HepG2 (cell line): ENCODE measurements around the gene CRYBA1. TPM values are rescaled to one million over a fixed set of nuclear protein-coding genes. Genes with fewer than 3 reads are reported as not detected.

Source experiments
- ATAC-seq: fragments of 200-7000 bp; cut with Tn5 transposase; 3 replicates; pipeline ENCODE4 v1.9.1; 2020; ENCODE audit warnings: mild to moderate bottlenecking, moderate library complexity
- BruUV-seq: library from RNA; stranded (reverse); fragments of 400-500 nt; replicated peaks from 2 replicates; lab custom pipeline; 2021; lab: Mats Ljungman, UMichigan
- CTCF ChIA-PET: fragments of 300-600 bp; formaldehyde crosslinking; extraction: SDS; loops from one replicate; lab custom pipeline; 2021; ENCODE audit warnings: low total read pairs, inconsistent platforms, low intra/inter-chr PET ratio; lab: Yijun Ruan, JAX
- POLR2A ChIA-PET: fragments of 350-600 bp; sonication (Branson Sonifier 250); formaldehyde crosslinking; loops from one replicate; lab custom pipeline; 2020; ENCODE audit warnings: antibody characterized with exemption, inconsistent platforms; lab: Yijun Ruan, JAX
- DNase-seq: peaks from one replicate; pipeline ENCODE4 v3.0.0-alpha.2; 2015; ENCODE audit warnings: low spot score
- FAIRE-seq: peaks from 3 replicates; lab custom pipeline; 2011; peaks lifted over from hg19 to GRCh38; lab: Jason Lieb, UNC
- H2AFZ ChIP-seq: one replicate; pipeline ENCODE4 v1.6.1; 2011; ENCODE audit warnings: low read length, inconsistent platforms
- H3K27ac ChIP-seq: fragments of 300-600 bp; 3 replicates; pipeline ENCODE4 v1.8.0; 2011; ENCODE audit warnings: mixed run types, mild to moderate bottlenecking, mixed read lengths, low read length, inconsistent platforms; ENCODE audit not compliant: insufficient read depth; ENCODE audit errors: extremely low read length
- H3K27me3 ChIP-seq, 2 experiments: fragments of 200-600 bp in 1 of 2; 2 replicates in 1 of 2; 3 replicates in 1 of 2; pipeline versions ENCODE4 v1.6.0 to v1.8.0; 2011; ENCODE audit warnings: low read length in 2 of 2, mild to moderate bottlenecking in 2 of 2, moderate library complexity in 2 of 2, inconsistent platforms in 1 of 2; ENCODE audit not compliant: insufficient read depth in 2 of 2, control insufficient read depth in 1 of 2
- H3K36me3 ChIP-seq, 2 experiments: fragments of 200-600 bp in 1 of 2; replicated peaks in 1 of 2; 2 replicates in 1 of 2; 3 replicates in 1 of 2; pipeline versions ENCODE4 v1.5.1 to v1.8.0; 2011; ENCODE audit warnings: low read length in 2 of 2, inconsistent platforms in 1 of 2; ENCODE audit not compliant: insufficient read depth in 2 of 2, control insufficient read depth in 1 of 2
- H3K4me1 ChIP-seq: 2 replicates; pipeline ENCODE4 v1.5.1; 2012; ENCODE audit warnings: low read length, inconsistent platforms; ENCODE audit not compliant: insufficient read depth
- H3K4me2 ChIP-seq: 2 replicates; pipeline ENCODE4 v1.6.0; 2011; ENCODE audit warnings: low read depth, low read length, inconsistent platforms
- H3K4me3 ChIP-seq, 3 experiments: fragments of 200-600 bp in 1 of 3; sonication (generic), shearing (Covaris generic) in 1 of 3; replicated peaks in 1 of 3; 2 replicates each; pipeline ENCODE4 v1.5.1; 2011 to 2016; ENCODE audit warnings: low read length in 3 of 3, inconsistent platforms in 2 of 3, low read depth in 2 of 3, mild to moderate bottlenecking in 2 of 3, control low read depth in 1 of 3, mixed read lengths in 1 of 3; ENCODE audit not compliant: insufficient read depth in 1 of 3
- H3K79me2 ChIP-seq: one replicate; pipeline ENCODE4 v1.6.1; 2011; ENCODE audit warnings: low read length, inconsistent platforms; ENCODE audit not compliant: insufficient read depth
- H3K9ac ChIP-seq: 2 replicates; pipeline ENCODE4 v1.6.0; 2011; ENCODE audit warnings: mild to moderate bottlenecking, low read depth, low read length, inconsistent platforms; ENCODE audit not compliant: insufficient read depth
- H3K9me3 ChIP-seq: 2 replicates; pipeline ENCODE4 v1.5.1; 2012; ENCODE audit warnings: mild to moderate bottlenecking, low read length
- H4K20me1 ChIP-seq: 2 replicates; pipeline ENCODE4 v1.6.0; 2011; ENCODE audit warnings: inconsistent platforms, mild to moderate bottlenecking, low read length, moderate library complexity; ENCODE audit not compliant: insufficient read depth
- ERF ChIP-seq: IDR thresholded peaks from 2 replicates; pipeline ENCODE4 v1.6.1; 2018; ENCODE audit warnings: missing biosample characterization, missing genetic modification reagents
- KLF15 ChIP-seq: sonication (generic); formaldehyde crosslinking; IDR thresholded peaks from 2 replicates; pipeline ENCODE4 v1.8.1; 2023; ENCODE audit warnings: borderline replicate concordance, mild to moderate bottlenecking, inconsistent platforms, missing genetic modification reagents, mixed read lengths
- KLF9 ChIP-seq: IDR thresholded peaks from 2 replicates; pipeline ENCODE4 v1.6.1; 2016; ENCODE audit warnings: low read depth
- MXD4 ChIP-seq: IDR thresholded peaks from 2 replicates; pipeline ENCODE4 v1.6.1; 2016; ENCODE audit warnings: mild to moderate bottlenecking, missing biosample characterization, missing genetic modification reagents
- NFE2L1 ChIP-seq: sonication (generic); formaldehyde crosslinking; IDR thresholded peaks from 2 replicates; pipeline ENCODE4 v1.4.0; 2020; ENCODE audit warnings: missing genetic modification reagents, mild to moderate bottlenecking, borderline replicate concordance
- NPAS2 ChIP-seq: sonication (generic); formaldehyde crosslinking; IDR thresholded peaks from 2 replicates; pipeline ENCODE4 v1.8.0; 2022; ENCODE audit warnings: mild to moderate bottlenecking, missing genetic modification reagents, borderline replicate concordance
- SIX1 ChIP-seq: sonication (generic); formaldehyde crosslinking; IDR thresholded peaks from 2 replicates; pipeline ENCODE4 v1.4.0; 2020; ENCODE audit warnings: missing genetic modification reagents, borderline replicate concordance
- STAT5B ChIP-seq: sonication (generic); formaldehyde crosslinking; IDR thresholded peaks from 2 replicates; pipeline ENCODE4 v1.4.0; 2020; ENCODE audit warnings: missing genetic modification reagents
- ZFP36L2 ChIP-seq: sonication (generic); formaldehyde crosslinking; IDR thresholded peaks from 2 replicates; pipeline ENCODE4 v1.4.0; 2020; ENCODE audit warnings: missing genetic modification reagents
- ZFY ChIP-seq: sonication (generic); formaldehyde crosslinking; IDR thresholded peaks from 2 replicates; pipeline ENCODE4 v1.4.0; 2020; ENCODE audit warnings: missing genetic modification reagents
- ZNF12 ChIP-seq: sonication (generic); formaldehyde crosslinking; IDR thresholded peaks from 2 replicates; pipeline ENCODE4 v1.5.0; 2020; ENCODE audit warnings: missing genetic modification reagents
- ZNF17 ChIP-seq: sonication (generic); formaldehyde crosslinking; IDR thresholded peaks from 2 replicates; pipeline ENCODE4 v1.5.0; 2020; ENCODE audit warnings: mild to moderate bottlenecking, missing genetic modification reagents
- ZNF24 ChIP-seq: fragments of 450-650 bp; IDR thresholded peaks from 2 replicates; pipeline ENCODE4 v1.6.1; 2017; ENCODE audit warnings: antibody characterized with exemption, mild to moderate bottlenecking
- ZNF33A ChIP-seq: sonication (generic); formaldehyde crosslinking; IDR thresholded peaks from 2 replicates; pipeline ENCODE4 v1.5.1; 2020; ENCODE audit warnings: missing genetic modification reagents, mild to moderate bottlenecking, moderate library complexity, borderline replicate concordance
- ZNF451 ChIP-seq: sonication (generic); formaldehyde crosslinking; IDR thresholded peaks from 2 replicates; pipeline ENCODE4 v1.5.0; 2020; ENCODE audit warnings: mild to moderate bottlenecking, missing genetic modification reagents
- ZNF644 ChIP-seq: IDR thresholded peaks from 2 replicates; pipeline ENCODE4 v1.6.1; 2016; ENCODE audit warnings: low read depth
- WGBS: methylation state at CpG from one replicate; pipeline ENCODE4 v1.1.6; 2017; ENCODE audit warnings: low lambda C conversion rate; 5-methylcytosine and 5-hydroxymethylcytosine counted together
- in situ Hi-C: cut with HindIII; loops from 2 replicates; pipeline ENCODE4 v1.10.0; 2017; ENCODE audit warnings: low pct_unique_long_range_greater_than_20kb; ENCODE audit not compliant: extremely low pct_ligation_motif_present
- intact Hi-C: fragments of 100-400 bp; cut with micrococcal nuclease; formaldehyde crosslinking; loops from one replicate; pipeline ENCODE4 v1.10.0; 2022; ENCODE audit not compliant: unreplicated experiment
- polyA plus RNA-seq, 8 experiments: library from polyadenylated mRNA; depleted of rRNA in 3 of 8; stranded (reverse) in 7 of 8; unstranded in 1 of 8; fragments of >200 nt; fragmentation: Illumina TruSeq in 4 of 8; extraction: Trizol in 4 of 8; gene quantifications; 2 replicates each; pipeline versions ENCODE4 v1.2.1 to v1.2.3, GENCODE V29; 2011 to 2016; ENCODE audit warnings: low read depth in 4 of 8, missing spikeins in 1 of 8, mixed read lengths in 1 of 8; ENCODE audit not compliant: insufficient read depth in 1 of 8
- total RNA-seq, 5 experiments: library from RNA; depleted of rRNA; stranded (reverse); fragments of >200 nt; fragmentation: Illumina TruSeq; extraction: Trizol; gene quantifications; 2 replicates each; pipeline ENCODE4 v1.2.3, GENCODE V29; 2016; ENCODE audit warnings: low read depth in 1 of 5
- TF ChIP-seq, protein P1 (sequence below): sonication (generic); formaldehyde crosslinking; IDR thresholded peaks from 2 replicates; pipeline ENCODE4 v1.5.0; 2020; ENCODE audit warnings: mild to moderate bottlenecking, missing genetic modification reagents, moderate library complexity
- TF ChIP-seq, protein P2 (sequence below): sonication (generic); formaldehyde crosslinking; conservative IDR thresholded peaks from 2 replicates; pipeline ENCODE4 v1.5.0; 2020; ENCODE audit warnings: missing genetic modification reagents

Gene CRYBA1
- total and polyA plus RNA-seq, 2 of the 13 experiments (the other 11 are each of a cell fraction or from before 2014, with no cell fraction given) = not detected

DNA sequence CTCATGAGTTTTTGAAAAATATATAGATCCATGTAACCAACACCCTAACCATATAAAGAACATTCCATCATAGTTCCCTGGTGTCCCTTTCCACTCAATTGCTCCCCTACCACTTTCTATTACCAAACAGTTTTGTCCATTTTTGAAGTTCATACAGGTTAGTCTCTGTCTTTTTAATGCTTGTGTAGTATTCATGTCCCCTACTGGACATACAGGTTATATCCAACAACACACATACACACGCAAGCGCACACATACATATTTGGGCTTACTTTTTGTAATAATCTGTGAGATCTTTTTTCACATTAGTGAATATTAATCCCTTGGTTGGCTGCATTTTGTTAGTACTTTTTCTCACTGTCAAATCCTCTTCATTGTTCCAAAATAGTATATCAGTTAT is 6.4 kb downstream of the CRYBA1 start:
- Histone ChIP-seq H2AFZ (no peak overlapping the region), H3K27me3 (no peaks in the 10 kb centered on the region), H4K20me1 (peaks cover 3% of the 10 kb centered on the region; the same call in 1 of the 2 replicates), H3K27ac (no peak overlapping the region), H3K4me2 (no peak overlapping the region), H3K9me3 (no peaks in the 10 kb centered on the region), H3K79me2 (no peaks in the 10 kb centered on the region), H3K4me3 (no peak overlapping the region), H3K36me3 (peaks cover 0 to 3% of the 10 kb centered on the region in 2 experiments; a peak in 1 of 5 replicates), H3K4me1 (no peaks in the 10 kb centered on the region), H3K9ac (no peak overlapping the region)
- FAIRE-seq (no peak), ATAC-seq (no peak), DNase-seq (no peak)
- BruUV-seq = no TSS peak
- intact Hi-C loops = loop anchor here (5.0 kb wide), 1 partner anchor 39 kb away; the partner anchor contains the start of gene NUFIP2
- in situ Hi-C loops = no loop called here
- 98% methylated on average over 2 of the region's 2 CpGs for WGBS
- no peak for TF ChIP-seq ERF (CRISPR knock-in tag)
- TF ChIP-seq KLF9 (CRISPR knock-in tag) = no peak
- no peak for TF ChIP-seq STAT5B
- no peak for TF ChIP-seq MXD4 (CRISPR knock-in tag)
- no peak for TF ChIP-seq ZNF17 (CRISPR knock-in tag)
- TF ChIP-seq ZNF33A (CRISPR knock-in tag) = no peak
- TF ChIP-seq NFE2L1 (CRISPR knock-in tag) = no peak
- TF ChIP-seq, protein P1, sequence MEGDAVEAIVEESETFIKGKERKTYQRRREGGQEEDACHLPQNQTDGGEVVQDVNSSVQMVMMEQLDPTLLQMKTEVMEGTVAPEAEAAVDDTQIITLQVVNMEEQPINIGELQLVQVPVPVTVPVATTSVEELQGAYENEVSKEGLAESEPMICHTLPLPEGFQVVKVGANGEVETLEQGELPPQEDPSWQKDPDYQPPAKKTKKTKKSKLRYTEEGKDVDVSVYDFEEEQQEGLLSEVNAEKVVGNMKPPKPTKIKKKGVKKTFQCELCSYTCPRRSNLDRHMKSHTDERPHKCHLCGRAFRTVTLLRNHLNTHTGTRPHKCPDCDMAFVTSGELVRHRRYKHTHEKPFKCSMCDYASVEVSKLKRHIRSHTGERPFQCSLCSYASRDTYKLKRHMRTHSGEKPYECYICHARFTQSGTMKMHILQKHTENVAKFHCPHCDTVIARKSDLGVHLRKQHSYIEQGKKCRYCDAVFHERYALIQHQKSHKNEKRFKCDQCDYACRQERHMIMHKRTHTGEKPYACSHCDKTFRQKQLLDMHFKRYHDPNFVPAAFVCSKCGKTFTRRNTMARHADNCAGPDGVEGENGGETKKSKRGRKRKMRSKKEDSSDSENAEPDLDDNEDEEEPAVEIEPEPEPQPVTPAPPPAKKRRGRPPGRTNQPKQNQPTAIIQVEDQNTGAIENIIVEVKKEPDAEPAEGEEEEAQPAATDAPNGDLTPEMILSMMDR = no peak
- no peak for TF ChIP-seq ZNF24
- no peak for TF ChIP-seq KLF15 (CRISPR knock-in tag)
- TF ChIP-seq, protein P2, sequence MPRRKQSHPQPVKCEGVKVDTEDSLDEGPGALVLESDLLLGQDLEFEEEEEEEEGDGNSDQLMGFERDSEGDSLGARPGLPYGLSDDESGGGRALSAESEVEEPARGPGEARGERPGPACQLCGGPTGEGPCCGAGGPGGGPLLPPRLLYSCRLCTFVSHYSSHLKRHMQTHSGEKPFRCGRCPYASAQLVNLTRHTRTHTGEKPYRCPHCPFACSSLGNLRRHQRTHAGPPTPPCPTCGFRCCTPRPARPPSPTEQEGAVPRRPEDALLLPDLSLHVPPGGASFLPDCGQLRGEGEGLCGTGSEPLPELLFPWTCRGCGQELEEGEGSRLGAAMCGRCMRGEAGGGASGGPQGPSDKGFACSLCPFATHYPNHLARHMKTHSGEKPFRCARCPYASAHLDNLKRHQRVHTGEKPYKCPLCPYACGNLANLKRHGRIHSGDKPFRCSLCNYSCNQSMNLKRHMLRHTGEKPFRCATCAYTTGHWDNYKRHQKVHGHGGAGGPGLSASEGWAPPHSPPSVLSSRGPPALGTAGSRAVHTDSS (CRISPR knock-in tag) = no peak
- no peak for TF ChIP-seq NPAS2 (CRISPR knock-in tag)
- no peak for TF ChIP-seq SIX1 (CRISPR knock-in tag)
- no peak for TF ChIP-seq ZNF644
- no peak for TF ChIP-seq ZFY
- TF ChIP-seq ZNF451 (CRISPR knock-in tag) = no peak
- no peak for TF ChIP-seq ZFP36L2 (CRISPR knock-in tag)
- TF ChIP-seq ZNF12 (CRISPR knock-in tag) = no peak
- ChIA-PET CTCF (no interaction called here), POLR2A (no interaction called here)
